ENCODE measurements around the gene OR4F15. TPM values are rescaled to one million over a fixed set of nuclear protein-coding genes. Genes with fewer than 3 reads are reported as not detected.
"Not testable (repeated sequence)": the region's sequence is repeated elsewhere in the genome, so short reads cannot be mapped to it uniquely, and the experiment has no call there.

OR4F15 gene, protein sequence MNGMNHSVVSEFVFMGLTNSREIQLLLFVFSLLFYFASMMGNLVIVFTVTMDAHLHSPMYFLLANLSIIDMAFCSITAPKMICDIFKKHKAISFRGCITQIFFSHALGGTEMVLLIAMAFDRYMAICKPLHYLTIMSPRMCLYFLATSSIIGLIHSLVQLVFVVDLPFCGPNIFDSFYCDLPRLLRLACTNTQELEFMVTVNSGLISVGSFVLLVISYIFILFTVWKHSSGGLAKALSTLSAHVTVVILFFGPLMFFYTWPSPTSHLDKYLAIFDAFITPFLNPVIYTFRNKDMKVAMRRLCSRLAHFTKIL
- under 1 TPM; 0.14 to 0.27 (median 0.23) TPM for total RNA-seq (2021; fragmentation: NEBNext Ultra II Directional; extraction: Animal tissue kit (Norgen Biotek cat#: 25700))
- long read RNA-seq, result 0 reads

DNA sequence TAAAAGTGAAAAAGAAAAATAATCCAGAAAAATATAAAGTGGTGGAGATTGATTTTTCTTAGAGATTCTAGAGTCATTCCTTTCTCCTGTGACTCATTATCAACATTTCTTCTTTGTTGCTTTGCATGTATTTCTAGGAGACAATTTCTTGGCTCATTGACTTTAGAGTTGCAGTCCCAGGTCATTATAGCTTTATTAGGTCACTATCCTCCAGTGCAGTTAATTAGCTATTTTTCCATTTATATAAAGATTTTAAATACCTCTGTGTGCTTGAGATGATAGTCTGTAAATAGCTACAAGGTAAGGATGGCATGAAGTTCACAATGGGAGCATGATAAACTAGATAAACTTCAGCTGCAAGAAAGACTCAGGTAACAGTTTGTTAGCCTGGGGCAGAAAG, at the start of gene OR4F15:
OR4F15 (plus strand) TSS at position 301 of the 400 bp plus-strand sequence. CDS start 5,985 bp downstream, outside the sequence.
- H3K9me3 Mint-ChIP-seq, result no peaks in the 10 kb centered on the region
- DNase-seq, result no peak
- TF ChIP-seq, protein P1, sequence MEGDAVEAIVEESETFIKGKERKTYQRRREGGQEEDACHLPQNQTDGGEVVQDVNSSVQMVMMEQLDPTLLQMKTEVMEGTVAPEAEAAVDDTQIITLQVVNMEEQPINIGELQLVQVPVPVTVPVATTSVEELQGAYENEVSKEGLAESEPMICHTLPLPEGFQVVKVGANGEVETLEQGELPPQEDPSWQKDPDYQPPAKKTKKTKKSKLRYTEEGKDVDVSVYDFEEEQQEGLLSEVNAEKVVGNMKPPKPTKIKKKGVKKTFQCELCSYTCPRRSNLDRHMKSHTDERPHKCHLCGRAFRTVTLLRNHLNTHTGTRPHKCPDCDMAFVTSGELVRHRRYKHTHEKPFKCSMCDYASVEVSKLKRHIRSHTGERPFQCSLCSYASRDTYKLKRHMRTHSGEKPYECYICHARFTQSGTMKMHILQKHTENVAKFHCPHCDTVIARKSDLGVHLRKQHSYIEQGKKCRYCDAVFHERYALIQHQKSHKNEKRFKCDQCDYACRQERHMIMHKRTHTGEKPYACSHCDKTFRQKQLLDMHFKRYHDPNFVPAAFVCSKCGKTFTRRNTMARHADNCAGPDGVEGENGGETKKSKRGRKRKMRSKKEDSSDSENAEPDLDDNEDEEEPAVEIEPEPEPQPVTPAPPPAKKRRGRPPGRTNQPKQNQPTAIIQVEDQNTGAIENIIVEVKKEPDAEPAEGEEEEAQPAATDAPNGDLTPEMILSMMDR (IDR thresholded peaks at IDR 0.05), result no peak

DNA sequence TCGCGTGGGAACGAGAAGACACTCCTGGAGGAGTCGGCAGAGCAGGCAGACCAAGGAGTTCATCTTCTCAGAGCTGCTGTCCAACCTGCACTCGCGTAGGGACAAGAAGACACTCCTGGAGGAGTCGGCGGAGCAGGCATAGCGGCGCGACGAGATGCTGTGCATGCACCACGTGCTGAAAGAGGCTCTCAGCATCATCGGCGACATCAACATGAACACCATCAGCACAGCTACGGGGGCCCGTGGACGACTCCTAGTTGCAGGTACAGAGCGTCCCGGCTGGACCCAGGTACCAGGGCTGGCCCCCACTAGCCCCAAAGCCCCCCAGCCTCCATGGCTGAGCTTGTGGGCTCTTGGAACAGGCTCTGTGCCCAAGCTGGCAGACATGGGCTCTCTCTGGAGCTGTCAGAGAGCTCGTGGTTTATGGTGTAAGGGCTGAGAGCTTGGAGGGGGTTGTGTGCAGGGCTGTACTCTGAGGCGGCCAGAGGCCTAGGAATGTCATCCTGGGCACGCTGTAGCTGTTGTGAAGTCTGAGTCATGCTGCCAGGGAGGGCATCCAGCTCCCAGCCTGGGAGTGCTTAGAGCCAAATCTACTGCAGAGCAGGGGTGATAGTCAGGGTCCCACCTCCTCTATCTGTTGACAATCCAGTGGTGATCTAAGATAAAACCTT, 47.2 kb upstream of the OR4F15 start:
- not testable (repeated sequence) for H3K4me3 Mint-ChIP-seq; H3K27me3 Mint-ChIP-seq (ENCODE audit: insufficient read depth); DNase-seq; H3K36me3 Mint-ChIP-seq (ENCODE audit: low read depth); H3K4me1 Mint-ChIP-seq (ENCODE audit: low read depth); H3K27ac Mint-ChIP-seq; H3K9me3 Mint-ChIP-seq

More for the DNA sequence above, at the start of gene OR4F15:
- Mint-ChIP-seq H3K4me1 (ENCODE audit: low read depth) (peaks cover 65% of the 10 kb centered on the region), H3K27ac (peak within 1 kb of the TSS; percentile 1), H3K4me3 (no peak within 1 kb of the TSS), H3K36me3 (ENCODE audit: low read depth) (no peaks in the 10 kb centered on the region; the same call in 1 of the 2 replicates), H3K27me3 (ENCODE audit: insufficient read depth) (no peaks in the 10 kb centered on the region; the same call in 1 of the 2 replicates)

DNA sequence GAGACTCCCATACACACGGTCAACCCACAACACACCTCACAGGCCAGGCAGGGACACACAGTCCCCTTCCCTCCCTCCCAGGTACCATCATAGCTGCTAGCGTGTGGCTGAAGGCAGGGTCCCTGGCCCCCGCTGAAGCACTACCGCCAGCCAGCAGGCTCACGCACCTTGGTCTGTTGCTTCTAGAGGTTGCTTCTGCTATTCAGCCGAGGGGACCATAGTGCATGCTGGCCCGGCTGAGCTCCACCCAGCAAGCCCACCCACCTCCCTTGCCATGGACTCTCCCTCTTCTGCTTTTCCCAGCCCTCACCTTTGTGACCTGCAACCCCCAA, 46.7 kb upstream of the OR4F15 start:
- H3K27ac Mint-ChIP-seq; H3K4me1 Mint-ChIP-seq (ENCODE audit: low read depth); DNase-seq; H3K36me3 Mint-ChIP-seq (ENCODE audit: low read depth); H3K27me3 Mint-ChIP-seq (ENCODE audit: insufficient read depth); H3K4me3 Mint-ChIP-seq; H3K9me3 Mint-ChIP-seq: not testable (repeated sequence)

DNA sequence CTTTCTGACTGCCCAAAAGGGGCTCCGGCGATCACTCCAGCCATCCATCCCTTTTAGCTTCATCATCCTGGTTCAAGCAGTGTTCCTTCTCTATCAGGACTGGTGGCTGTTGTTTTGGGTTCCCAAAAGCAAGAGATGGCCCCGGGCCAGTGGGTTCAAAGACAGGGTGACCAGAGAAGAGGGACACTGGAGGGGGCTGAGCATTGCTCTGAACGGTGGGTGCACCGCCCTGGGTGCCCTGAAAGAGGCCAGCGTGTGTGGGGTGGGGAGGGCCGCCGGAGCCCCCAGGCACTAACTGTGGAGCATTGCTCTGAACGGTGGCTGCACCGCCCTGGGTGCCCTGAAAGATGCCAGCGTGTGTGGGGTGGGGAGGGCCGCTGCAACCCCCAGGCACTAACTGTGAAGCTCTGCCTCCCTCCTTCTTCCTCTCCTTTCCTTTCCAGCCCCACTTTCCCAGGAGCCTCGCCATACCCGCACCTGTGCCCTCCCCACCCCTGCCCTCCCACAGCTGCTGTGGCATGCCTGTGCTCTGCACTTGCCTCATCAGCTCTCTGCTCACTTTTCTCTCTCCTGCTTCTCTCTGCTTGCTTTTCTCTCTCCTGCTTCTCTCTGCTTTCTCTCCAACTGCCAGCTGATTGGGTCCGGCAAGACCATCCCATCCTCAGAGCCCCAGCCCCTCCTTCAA, 46.1 kb upstream of the OR4F15 start:
- Mint-ChIP-seq H3K9me3 (peaks cover 5% of the 10 kb centered on the region), H3K4me1 (ENCODE audit: low read depth) (no peaks in the 10 kb centered on the region), H3K27ac (no peak overlapping the region), H3K4me3 (no peak overlapping the region), H3K36me3 (ENCODE audit: low read depth) (no peaks in the 10 kb centered on the region; the same call in 1 of the 2 replicates), H3K27me3 (ENCODE audit: insufficient read depth) (no peaks in the 10 kb centered on the region; the same call in 1 of the 2 replicates)
- TF ChIP-seq, protein P1 (IDR thresholded peaks at IDR 0.05), result no peak
- no peak for DNase-seq

DNA sequence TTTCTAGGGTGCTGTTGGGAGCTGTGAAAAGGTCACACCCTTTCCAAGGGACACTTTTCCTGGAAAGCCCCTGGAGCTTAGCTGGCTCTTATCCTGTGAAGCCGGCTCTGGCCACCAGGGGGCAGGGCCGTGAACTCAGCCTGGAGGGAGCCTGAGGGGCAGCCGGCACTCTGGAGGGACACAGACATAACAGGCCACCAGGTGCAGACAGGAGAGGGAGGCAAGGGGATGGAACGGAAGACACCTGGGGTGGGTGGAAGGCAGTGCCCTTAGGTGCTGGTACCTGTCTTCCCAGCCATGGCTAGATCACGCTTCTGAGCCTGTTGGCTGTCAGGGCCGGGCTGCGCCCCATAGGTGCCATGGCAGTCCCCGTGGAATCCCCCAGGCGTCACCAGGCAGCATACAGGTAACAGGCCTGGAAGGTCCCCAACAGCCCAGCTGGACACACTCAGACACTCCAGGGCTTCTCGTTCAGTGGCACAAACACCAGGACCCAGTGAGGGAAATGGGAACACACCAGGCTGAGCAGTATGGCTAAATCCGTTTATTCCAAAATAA, 44.8 kb upstream of the OR4F15 start:
- not testable (repeated sequence) for H3K27ac Mint-ChIP-seq; H3K27me3 Mint-ChIP-seq (ENCODE audit: insufficient read depth); H3K4me3 Mint-ChIP-seq; H3K9me3 Mint-ChIP-seq; DNase-seq; H3K4me1 Mint-ChIP-seq (ENCODE audit: low read depth); H3K36me3 Mint-ChIP-seq (ENCODE audit: low read depth)

DNA sequence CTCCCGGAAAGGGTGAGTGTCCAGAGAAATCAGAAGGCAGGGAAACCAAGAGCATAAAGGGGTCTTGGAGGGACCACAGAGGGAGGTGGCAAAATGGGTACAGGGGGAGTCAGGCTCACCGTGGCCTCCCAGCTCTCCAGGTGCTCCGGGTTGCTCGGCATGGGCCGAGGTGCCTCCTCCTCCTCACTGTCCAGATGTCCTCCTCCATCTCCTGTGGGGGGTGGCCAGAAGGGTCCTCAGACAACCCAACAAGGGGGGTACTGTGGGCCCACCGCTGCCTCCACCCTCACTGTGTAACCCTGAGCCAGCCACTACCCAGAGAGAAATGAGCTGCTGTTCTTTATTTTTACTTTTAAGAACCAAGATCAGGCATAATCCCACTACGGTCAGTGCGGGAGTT, 39.1 kb upstream of the OR4F15 start:
- DNase-seq, result no peak
- no peaks in the 10 kb centered on the region for H3K4me1 Mint-ChIP-seq (ENCODE audit: low read depth)
- no peak overlapping the region for H3K27ac Mint-ChIP-seq
- TF ChIP-seq, protein P1 (IDR thresholded peaks at IDR 0.05), result no peak
- H3K4me3 Mint-ChIP-seq, result no peak overlapping the region
- peaks cover 17% of the 10 kb centered on the region for H3K27me3 Mint-ChIP-seq (ENCODE audit: insufficient read depth)
- no peaks in the 10 kb centered on the region for H3K9me3 Mint-ChIP-seq
- H3K36me3 Mint-ChIP-seq (ENCODE audit: low read depth), result no peaks in the 10 kb centered on the region

Data from HFFc6 (cell line).